ENCODE measurements around the gene PAM.

- TF ChIP-seq POLR2AphosphoS5 (IDR thresholded peaks at IDR 0.05; ENCODE audit: low read depth, low read length) (no peak), POLR2A (IDR thresholded peaks at IDR 0.05; ENCODE audit: low read depth, low read length) (no peak), TAF1 (IDR thresholded peaks at IDR 0.05; ENCODE audit: borderline replicate concordance, low read depth, low read length) (no peak)
Observed at GRCh38 chr5:103003872-103004271, 248.8 kb downstream of the PAM start.

All from GM12892 (cell line).